ENCODE data around the gene PRKCZ. TPM values are rescaled to one million over a fixed set of nuclear protein-coding genes. Genes with fewer than 3 reads are reported as not detected.

The PRKCZ gene
- total RNA-seq, 1 experiment from 2014 or later, result 1.9 TPM

DNA sequence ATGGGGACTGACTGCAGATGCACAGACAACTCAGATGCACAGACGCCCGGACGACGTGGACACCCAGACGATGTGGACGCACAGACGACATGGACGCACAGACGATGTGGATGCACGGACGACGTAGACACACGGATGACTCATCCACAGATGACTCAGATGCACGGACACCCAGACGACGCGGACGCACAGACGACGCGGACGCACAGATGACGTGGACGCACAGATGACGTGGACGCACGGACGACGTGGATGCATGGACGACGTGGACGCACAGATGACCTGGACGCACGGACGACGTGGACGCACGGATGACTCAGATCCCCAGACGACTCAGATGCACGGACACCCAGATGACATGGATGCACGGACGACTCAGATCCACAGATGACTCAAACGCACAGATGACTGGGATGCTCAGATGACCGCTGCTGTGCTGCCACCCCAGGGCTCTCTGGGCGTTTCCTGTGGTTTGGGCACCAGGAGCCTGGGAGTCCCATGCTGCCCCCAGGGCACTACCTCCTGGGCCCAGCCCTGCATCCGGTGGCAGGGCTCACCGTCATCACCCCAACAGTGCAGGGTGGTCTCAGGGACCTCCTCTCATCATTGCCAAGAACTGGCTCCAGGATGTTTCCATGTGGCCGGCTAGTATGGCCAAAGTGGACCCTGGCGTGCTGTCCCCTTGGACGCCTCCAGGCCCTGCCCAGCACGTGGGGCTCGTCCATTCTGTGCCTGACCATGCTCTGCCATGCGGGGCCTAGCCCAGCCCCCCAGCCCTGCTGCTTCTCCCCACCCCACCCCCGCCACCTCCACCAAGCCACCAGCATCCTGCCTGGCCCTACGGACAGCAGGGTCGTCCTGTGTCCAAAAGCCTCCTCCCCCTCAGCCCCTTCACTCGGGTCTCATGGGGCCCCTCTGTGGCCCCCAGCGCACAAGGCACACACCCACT lies 130.4 kb downstream of the PRKCZ start:
- intact Hi-C loops (cut with micrococcal nuclease; ENCODE audit: unreplicated experiment), result no loop called here
- TF ChIP-seq, protein P1, sequence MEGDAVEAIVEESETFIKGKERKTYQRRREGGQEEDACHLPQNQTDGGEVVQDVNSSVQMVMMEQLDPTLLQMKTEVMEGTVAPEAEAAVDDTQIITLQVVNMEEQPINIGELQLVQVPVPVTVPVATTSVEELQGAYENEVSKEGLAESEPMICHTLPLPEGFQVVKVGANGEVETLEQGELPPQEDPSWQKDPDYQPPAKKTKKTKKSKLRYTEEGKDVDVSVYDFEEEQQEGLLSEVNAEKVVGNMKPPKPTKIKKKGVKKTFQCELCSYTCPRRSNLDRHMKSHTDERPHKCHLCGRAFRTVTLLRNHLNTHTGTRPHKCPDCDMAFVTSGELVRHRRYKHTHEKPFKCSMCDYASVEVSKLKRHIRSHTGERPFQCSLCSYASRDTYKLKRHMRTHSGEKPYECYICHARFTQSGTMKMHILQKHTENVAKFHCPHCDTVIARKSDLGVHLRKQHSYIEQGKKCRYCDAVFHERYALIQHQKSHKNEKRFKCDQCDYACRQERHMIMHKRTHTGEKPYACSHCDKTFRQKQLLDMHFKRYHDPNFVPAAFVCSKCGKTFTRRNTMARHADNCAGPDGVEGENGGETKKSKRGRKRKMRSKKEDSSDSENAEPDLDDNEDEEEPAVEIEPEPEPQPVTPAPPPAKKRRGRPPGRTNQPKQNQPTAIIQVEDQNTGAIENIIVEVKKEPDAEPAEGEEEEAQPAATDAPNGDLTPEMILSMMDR (conservative IDR thresholded peaks at IDR 0.05; ENCODE audit: low read depth, low read length), result no peak
- no peak for TF ChIP-seq EZH2 (IDR thresholded peaks at IDR 0.05; ENCODE audit: borderline replicate concordance, low read depth, low read length, poor library complexity, severe bottlenecking)
- POLR2A ChIA-PET (ENCODE audit: low non-redundant PET), result no interaction called here
- Histone ChIP-seq H3K36me3 (ENCODE audit: insufficient read depth, low read length, poor library complexity, severe bottlenecking) (no peaks in the 10 kb centered on the region), H3K9me3 (ENCODE audit: low read depth, low read length, poor library complexity, severe bottlenecking) (no peaks in the 10 kb centered on the region), H3K27ac (ENCODE audit: low read depth, low read length, poor library complexity, severe bottlenecking) (no peak overlapping the region), H3K4me3 (ENCODE audit: low read depth, low read length, poor library complexity, severe bottlenecking) (no peak overlapping the region), H3K4me1 (ENCODE audit: insufficient read depth, low read length, poor library complexity, severe bottlenecking) (no peaks in the 10 kb centered on the region), H3K27me3 (replicated peaks; ENCODE audit: insufficient read depth, low read depth, low read length, poor library complexity) (no peaks in the 10 kb centered on the region)
- BruUV-seq (replicated peaks), result no TSS peak
- no peak for DNase-seq (ENCODE audit: low spot score)
- CTCF ChIA-PET, result no interaction called here

DNA sequence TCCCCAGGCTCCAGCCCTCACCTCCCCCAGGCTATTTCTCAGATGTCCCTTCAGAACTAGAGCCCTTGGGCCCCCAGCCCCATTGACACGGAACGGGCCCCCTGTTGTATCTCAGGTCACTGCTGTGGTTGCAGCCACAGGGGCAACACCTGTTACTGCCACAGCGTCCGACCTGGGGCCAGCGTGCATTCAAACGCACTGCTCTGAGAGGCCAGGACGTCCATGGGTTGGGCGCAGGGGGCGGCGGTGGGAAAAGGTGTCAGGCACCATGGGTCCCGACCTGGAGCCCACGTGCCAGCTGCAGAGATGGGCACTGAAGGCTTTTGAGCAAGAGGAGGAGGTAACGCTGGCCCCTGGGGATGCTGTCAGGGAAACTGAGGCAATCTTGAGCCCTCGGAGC lies 131.1 kb downstream of the PRKCZ start:
- H3K4me3 ChIP-seq (ENCODE audit: low read depth, low read length, poor library complexity, severe bottlenecking), result no peak overlapping the region
- no peaks in the 10 kb centered on the region for H3K36me3 ChIP-seq (ENCODE audit: insufficient read depth, low read length, poor library complexity, severe bottlenecking)
- BruUV-seq (replicated peaks), result no TSS peak
- no peaks in the 10 kb centered on the region for H3K4me1 ChIP-seq (ENCODE audit: insufficient read depth, low read length, poor library complexity, severe bottlenecking)
- H3K27me3 ChIP-seq (replicated peaks; ENCODE audit: insufficient read depth, low read depth, low read length, poor library complexity), result no peaks in the 10 kb centered on the region
- intact Hi-C loops (cut with micrococcal nuclease; ENCODE audit: unreplicated experiment), result no loop called here
- POLR2A ChIA-PET (ENCODE audit: low non-redundant PET), result no interaction called here
- H3K9me3 ChIP-seq (ENCODE audit: low read depth, low read length, poor library complexity, severe bottlenecking), result no peaks in the 10 kb centered on the region
- CTCF ChIA-PET, result no interaction called here
- no peak for TF ChIP-seq EZH2 (IDR thresholded peaks at IDR 0.05; ENCODE audit: borderline replicate concordance, low read depth, low read length, poor library complexity, severe bottlenecking)
- TF ChIP-seq, protein P1 (conservative IDR thresholded peaks at IDR 0.05; ENCODE audit: low read depth, low read length), result no peak
- DNase-seq (ENCODE audit: low spot score), result no peak
- H3K27ac ChIP-seq (ENCODE audit: low read depth, low read length, poor library complexity, severe bottlenecking), result no peak overlapping the region

DNA sequence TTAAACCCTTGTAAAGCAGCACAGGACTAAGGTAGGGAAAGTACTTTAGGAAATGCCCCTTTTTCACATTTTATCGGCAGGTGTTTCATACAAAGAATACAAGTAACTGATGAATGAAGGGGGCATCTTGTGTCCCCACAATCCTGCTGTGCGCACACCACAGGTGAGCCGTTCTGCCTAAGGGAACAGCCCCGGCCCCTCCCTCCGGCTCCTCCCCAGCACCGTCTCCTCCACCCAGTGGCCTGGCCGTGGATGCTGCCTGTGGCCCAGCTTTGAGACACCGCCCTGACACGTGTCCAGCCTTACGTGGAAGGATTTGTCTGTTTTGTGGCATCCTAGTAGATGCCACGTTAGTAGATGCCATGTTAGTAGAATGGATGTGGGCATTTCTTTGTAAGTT lies 131.5 kb downstream of the PRKCZ start:
- intact Hi-C loops (cut with micrococcal nuclease; ENCODE audit: unreplicated experiment), result no loop called here
- BruUV-seq (replicated peaks), result no TSS peak

More for the DNA sequence above, 131.5 kb downstream of the PRKCZ start:
- Histone ChIP-seq H3K27ac (ENCODE audit: low read depth, low read length, poor library complexity, severe bottlenecking) (no peak overlapping the region), H3K27me3 (replicated peaks; ENCODE audit: insufficient read depth, low read depth, low read length, poor library complexity) (no peaks in the 10 kb centered on the region), H3K36me3 (ENCODE audit: insufficient read depth, low read length, poor library complexity, severe bottlenecking) (peaks cover 4% of the 10 kb centered on the region), H3K9me3 (ENCODE audit: low read depth, low read length, poor library complexity, severe bottlenecking) (no peaks in the 10 kb centered on the region), H3K4me1 (ENCODE audit: insufficient read depth, low read length, poor library complexity, severe bottlenecking) (no peaks in the 10 kb centered on the region), H3K4me3 (ENCODE audit: low read depth, low read length, poor library complexity, severe bottlenecking) (no peak overlapping the region)
- no peak for DNase-seq (ENCODE audit: low spot score)
- no peak for TF ChIP-seq EZH2 (IDR thresholded peaks at IDR 0.05; ENCODE audit: borderline replicate concordance, low read depth, low read length, poor library complexity, severe bottlenecking)
- TF ChIP-seq, protein P1 (conservative IDR thresholded peaks at IDR 0.05; ENCODE audit: low read depth, low read length), result no peak
- POLR2A ChIA-PET (ENCODE audit: low non-redundant PET), result no interaction called here
- CTCF ChIA-PET, result no interaction called here
